A549 (cell line): ENCODE results near the gene PRUNE2.

Experiments
- ESRRA ChIP-seq: fragments of 150-350 bp; IDR thresholded peaks from 2 replicates; pipeline ENCODE4 v1.6.1; 2014; ENCODE audit warnings: mild to moderate bottlenecking, low read length, borderline replicate concordance
- TF ChIP-seq, protein P1 (sequence below): fragments of >200 bp; sonication (Bioruptor Twin); formaldehyde crosslinking; IDR thresholded peaks from 3 replicates; pipeline ENCODE4 v1.5.1; 2016
- TF ChIP-seq, protein P2 (sequence below): IDR thresholded peaks from 2 replicates; pipeline ENCODE4 v1.6.1; 2012

DNA sequence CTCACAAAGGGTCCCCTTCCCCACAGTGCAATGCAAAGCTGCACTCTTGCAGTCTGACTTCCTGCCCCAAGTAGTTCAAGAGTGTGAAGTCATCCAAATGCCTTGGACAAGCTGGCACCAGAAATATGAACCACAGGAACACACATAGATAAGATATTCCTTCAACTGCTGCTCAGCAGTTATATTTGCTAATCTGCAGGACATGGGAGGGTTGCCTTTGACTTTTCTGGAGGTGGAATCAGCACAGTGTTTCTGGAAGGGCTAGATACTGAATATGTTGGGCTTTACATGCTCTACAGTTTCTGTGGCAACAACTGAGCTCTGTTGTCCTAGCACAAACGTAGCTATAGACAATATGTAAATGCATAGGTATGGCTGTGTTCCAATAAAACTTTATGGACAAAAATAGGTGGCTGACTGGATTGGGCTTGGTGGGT lies 238.4 kb downstream of the PRUNE2 start:
- no peak for TF ChIP-seq ESRRA
- TF ChIP-seq, protein P1, sequence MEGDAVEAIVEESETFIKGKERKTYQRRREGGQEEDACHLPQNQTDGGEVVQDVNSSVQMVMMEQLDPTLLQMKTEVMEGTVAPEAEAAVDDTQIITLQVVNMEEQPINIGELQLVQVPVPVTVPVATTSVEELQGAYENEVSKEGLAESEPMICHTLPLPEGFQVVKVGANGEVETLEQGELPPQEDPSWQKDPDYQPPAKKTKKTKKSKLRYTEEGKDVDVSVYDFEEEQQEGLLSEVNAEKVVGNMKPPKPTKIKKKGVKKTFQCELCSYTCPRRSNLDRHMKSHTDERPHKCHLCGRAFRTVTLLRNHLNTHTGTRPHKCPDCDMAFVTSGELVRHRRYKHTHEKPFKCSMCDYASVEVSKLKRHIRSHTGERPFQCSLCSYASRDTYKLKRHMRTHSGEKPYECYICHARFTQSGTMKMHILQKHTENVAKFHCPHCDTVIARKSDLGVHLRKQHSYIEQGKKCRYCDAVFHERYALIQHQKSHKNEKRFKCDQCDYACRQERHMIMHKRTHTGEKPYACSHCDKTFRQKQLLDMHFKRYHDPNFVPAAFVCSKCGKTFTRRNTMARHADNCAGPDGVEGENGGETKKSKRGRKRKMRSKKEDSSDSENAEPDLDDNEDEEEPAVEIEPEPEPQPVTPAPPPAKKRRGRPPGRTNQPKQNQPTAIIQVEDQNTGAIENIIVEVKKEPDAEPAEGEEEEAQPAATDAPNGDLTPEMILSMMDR: no peak
- TF ChIP-seq, protein P2, sequence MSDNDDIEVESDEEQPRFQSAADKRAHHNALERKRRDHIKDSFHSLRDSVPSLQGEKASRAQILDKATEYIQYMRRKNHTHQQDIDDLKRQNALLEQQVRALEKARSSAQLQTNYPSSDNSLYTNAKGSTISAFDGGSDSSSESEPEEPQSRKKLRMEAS: no peak
